GM18498 (cell line): ENCODE data around the gene TSC22D1.
"Not testable (repeated sequence)": the region's sequence is repeated elsewhere in the genome, so short reads cannot be mapped to it uniquely, and the experiment has no call there.

Source experiments
- ATAC-seq: cut with Tn5 transposase; IDR thresholded peaks from one replicate; pipeline ENCODE4 v1.9.1; 2021; ENCODE audit warnings: mild to moderate bottlenecking, moderate library complexity; ENCODE audit not compliant: unreplicated experiment

The TSC22D1 gene

GRCh38 chr13:44507639-44508038, 68.5 kb downstream of the TSC22D1 start:
- ATAC-seq, result no peak

DNA sequence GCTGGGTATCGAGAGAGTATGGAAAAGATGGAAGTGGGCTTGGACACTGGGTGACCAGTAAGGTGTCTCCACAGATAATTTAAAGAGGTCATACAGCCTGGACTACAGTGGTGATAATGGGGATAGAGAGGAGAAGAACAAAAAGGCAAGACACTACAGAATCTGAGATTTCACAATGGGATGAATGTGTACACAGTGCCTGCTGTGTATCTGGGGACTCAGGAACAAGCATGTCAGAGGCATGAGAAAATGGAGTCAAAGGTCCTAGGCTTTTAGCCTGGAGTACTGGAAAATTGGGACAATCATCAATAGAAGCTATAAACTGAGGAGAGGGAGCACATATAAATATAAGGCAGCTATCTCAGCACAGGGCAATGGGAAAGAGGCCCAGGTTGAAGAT, 69.4 kb downstream of the TSC22D1 start:
- no peak for ATAC-seq

DNA sequence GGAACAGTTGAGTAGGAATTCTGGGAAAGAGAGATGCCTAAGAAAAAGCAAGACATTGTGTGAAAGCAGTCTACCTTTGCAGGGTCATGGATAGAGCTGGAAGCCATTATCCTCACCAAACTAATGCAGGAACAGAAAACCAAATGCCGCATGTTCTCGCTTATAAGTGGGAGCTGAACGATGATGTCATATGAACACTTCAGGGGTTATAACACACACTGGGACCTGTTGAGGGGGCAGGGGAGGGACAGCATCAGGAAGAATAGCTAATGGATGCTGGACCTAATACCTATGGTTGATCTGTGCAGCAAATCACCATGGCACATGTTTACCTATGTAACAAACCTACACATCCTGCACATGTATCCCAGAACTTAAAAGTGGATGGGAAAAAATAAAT, 69.9 kb downstream of the TSC22D1 start:
- ATAC-seq, result no peak

DNA sequence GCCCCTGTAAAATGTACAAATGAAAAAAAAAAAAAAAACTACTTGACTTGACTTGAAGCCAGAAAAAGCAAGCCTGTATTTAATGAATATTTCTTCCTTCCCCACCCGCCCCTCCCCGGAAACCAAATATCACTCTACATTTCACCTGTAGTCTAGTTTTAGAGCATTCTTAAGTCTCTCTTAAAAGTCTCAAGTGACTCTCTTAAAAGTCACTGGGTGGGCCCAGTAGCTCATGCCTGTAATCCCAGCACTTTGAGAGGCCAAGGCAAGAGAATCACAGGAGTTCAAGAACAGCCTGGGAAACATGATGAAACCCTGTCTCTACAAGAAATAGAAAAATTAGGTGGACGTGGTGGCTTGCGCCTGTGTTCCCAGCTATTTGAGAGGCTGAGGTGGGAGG, 72.0 kb downstream of the TSC22D1 start:
- ATAC-seq, result no peak

GRCh38 chr13:44498969-44499368, 77.2 kb downstream of the TSC22D1 start:
- ATAC-seq, result no peak

- no peak for ATAC-seq
These were observed 77.6 kb downstream of the TSC22D1 start for GRCh38 chr13:44498502-44498901.

DNA sequence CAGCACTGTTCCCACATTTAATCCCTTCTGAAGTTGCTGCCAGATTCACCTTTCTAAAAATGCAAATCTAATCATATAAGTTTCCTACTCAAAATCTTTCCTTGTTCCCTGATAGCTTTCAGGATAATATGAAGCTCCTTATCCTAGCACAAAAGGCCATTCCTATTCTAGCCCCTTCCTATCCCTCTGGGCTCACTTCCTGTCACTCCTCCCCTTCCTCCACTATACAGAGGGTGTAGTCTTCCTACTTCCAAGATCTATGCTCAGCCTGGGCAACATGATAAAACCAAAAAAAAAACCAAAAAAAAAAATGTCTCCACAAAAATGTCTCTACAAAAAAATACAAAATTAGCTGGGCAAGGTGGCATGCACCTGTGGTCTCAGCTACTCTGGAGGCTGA, 78.3 kb downstream of the TSC22D1 start:
- no peak for ATAC-seq

- no peak for ATAC-seq
These were observed 82.8 kb downstream of the TSC22D1 start for GRCh38 chr13:44493213-44493812.

GRCh38 chr13:44489751-44490150, 86.4 kb downstream of the TSC22D1 start:
- ATAC-seq, result no peak

GRCh38 chr13:44487989-44488388, 88.1 kb downstream of the TSC22D1 start:
- no peak for ATAC-seq

- no peak for ATAC-seq
These were observed 91.5 kb downstream of the TSC22D1 start for GRCh38 chr13:44484562-44485138.

DNA sequence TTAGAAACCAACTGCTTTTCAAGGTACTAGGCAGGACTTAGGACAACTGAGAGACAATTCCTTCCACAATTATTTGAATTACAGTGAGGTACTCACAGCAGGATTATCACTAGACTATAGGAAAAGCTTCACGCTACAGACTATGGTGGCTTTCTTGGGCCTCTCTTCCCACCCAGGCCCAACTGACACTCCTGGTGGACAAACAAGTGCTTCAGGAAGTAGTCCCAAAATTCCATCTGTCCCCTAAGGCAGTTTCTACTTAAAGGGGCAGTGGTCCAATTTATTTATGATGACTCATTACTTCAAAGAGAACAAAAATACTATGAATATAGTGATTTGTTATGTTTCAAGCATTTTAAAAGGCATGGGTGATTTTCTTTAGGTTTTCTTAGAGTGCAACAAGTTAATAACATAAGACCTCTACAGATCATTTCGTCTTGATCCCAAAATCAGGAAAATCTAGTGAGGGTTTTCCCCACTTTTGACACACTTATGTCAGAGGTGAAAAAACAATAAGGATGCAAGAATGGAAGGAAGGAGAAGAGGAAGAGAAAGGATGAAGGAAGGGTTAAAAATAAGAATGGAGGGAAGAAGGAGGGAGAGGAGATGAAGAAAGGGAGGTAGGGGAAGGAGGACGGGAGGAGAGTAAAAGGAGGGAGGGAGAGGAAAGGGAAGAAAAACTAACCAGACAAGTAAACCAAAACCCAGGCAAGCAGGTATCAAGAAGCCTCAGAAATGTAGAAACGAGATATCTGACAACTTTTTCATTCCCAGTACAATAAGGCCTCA, 101.8 kb downstream of the TSC22D1 start:
- ATAC-seq, result no peak

GRCh38 chr13:44471686-44472085, 104.4 kb downstream of the TSC22D1 start:
- no peak for ATAC-seq

DNA sequence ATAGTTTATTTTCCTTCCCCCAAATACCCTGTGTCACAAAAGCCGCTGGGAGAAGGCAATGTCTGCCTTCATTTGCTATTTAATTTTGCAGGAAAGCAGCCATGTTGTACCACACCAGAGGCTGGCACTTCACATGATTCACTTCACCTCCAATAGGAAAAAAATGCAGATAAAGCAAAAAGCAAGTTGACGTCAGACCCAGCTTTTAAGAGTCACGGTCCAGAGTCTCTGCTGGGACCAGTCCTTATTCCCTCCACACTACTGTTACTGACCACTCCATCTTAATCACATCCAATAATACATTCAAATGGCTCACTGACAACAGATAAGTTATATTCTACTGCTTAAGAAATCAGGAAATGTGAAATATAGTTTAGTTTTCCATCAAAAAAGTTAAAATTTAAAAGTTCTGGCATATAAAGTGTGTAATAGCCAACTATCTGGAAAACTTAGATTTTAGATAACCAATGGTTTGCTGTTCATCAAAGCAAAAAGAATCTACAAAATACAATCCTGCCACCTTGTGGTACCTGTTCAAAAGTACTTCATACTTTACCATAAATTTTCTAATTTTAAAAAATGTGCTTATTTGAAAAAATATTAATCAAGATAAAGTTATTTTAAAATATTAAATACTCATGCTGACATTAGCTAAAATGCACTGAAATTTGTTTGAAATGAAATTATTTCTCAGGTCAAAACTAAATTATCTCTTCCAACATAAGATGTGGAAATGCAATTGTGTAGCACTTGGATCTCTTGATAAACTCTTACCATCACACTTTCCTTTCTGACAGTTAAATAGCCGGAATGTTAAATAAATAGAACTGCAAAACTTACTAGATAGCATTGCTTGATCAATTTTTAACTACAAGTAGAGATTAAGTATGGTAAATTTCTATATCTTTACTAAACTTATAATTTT, 105.2 kb downstream of the TSC22D1 start:
- ATAC-seq, result no peak

- no peak for ATAC-seq
These were observed 107.3 kb downstream of the TSC22D1 start for GRCh38 chr13:44468874-44469273.

DNA sequence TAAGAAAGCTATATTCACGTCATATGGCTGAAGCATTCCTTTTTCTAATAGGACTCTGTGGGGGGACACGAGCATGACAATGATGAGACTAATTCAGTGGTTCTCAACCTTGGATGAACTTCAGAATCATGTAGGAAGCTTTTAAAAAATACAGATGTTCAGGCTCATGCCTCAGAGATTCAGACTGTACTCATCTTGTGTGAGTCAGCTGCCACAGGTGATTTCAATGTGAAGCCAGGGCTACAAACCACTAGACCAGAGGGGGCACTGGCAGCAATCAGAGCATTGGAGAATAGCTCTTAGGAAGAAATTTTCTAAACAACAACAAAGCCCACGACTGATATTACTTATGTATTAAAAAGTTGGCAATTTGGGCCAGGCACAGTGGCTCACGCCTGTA, 110.8 kb downstream of the TSC22D1 start:
- ATAC-seq, result no peak

DNA sequence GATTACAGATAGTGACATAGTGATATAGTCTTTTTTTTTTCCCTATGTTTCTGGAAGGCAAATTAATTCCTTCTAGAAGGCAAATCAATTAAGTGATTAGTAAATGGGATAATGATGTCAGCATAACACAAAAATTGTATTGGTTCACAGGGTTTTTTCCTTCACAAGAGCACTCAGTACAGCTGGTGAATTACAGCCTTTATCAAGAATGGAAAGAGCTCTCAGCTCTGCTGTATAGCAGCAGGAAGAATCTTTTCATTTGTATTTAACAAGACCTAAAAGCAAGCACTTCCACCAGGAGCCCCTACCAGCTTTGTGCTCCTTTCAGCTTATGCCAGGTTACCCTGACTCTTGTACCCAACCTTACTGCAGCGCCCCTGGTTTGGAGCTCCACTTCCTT, 111.7 kb downstream of the TSC22D1 start:
- no peak for ATAC-seq

DNA sequence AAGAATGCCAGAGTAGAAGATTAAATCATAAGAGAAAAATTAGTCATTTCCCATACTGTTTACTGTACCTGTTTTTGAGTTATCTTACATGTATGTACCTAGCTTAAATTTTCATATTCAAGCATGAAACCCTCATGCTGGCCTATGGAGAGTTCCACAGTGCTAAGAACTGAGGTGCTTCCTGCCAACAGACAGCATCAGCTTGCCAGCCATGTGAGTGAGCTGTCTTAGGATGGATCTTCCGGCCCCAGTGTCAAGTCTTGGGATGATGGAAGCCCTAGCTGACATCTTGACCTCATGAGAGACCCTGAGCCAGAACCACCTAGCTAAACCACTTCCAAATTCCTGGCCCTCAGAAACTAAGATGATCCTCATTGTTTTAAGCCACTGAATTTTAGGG, 112.4 kb downstream of the TSC22D1 start:
- no peak for ATAC-seq

- no peak for ATAC-seq
These were observed 116.5 kb downstream of the TSC22D1 start for GRCh38 chr13:44459674-44460073.

DNA sequence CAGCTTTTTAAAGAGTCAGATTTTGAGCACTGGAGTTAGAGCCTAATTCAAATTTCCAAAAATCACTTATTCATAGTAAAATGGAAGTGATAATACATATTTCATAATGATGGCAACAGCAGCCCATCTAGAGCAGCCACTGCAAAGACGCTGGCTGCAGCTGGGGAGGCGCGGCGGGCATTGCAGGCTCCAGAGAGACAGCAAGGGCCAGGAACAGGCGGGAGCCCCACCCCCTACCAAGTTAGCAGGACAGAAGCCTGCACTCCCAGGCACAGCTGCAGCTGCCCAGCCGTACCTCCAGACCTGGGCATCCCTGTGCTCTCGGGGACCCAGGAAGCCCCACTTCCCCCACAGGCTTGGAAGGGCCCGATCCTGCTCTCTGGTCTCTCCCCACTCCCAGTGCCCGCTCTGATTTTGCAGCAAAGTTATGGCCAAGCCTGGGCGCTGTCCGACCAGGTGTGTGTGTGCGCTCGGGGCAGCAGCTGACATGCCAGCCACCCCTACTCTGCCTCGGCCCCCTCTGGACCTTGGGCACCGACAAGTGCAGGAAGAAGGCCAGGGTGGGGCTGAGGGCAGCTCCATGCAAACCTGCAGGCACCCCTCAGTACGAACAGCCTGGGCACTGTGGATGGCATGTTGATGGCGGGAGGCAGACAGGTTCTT, 117.7 kb downstream of the TSC22D1 start:
- no peak for ATAC-seq

DNA sequence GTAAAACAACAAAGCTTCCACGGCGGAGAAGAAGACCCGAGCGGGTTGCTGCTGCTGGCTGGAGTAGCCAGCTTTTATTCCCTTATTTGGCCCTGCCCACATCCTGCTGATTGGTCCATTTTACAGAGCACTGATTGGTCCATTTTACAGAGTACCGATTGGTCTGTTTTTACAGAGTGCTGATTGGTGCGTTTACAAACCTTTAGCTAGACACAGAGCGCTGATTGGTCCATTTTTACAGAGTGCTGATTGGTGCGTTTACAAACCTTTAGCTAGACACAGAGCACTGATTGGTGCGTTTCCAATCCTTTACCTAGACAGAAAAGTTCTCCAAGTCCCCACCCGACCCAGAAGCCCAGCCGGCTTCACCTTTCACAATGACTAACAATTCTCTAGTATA, 119.9 kb downstream of the TSC22D1 start:
- ATAC-seq, result not testable (repeated sequence)
